Panc1 (cell line): ENCODE data around the gene FIGN.

ENCODE experiments used
- CTCF ChIP-seq: fragments of 450-650 bp; IDR thresholded peaks from 2 replicates; pipeline ENCODE4 v1.5.1; 2017; ENCODE audit warnings: mild to moderate bottlenecking
- REST ChIP-seq, 2 experiments: IDR thresholded peaks; 2 replicates each; pipeline ENCODE4 v1.6.1; 2011 to 2012; ENCODE audit warnings: low read depth in 2 of 2, control low read depth in 1 of 2, low read length in 1 of 2, mild to moderate bottlenecking in 1 of 2, moderate library complexity in 1 of 2; ENCODE audit not compliant: insufficient read depth in 1 of 2
- TCF7L2 ChIP-seq: IDR thresholded peaks from 2 replicates; pipeline ENCODE4 v1.6.1; 2011; ENCODE audit warnings: mild to moderate bottlenecking, low read depth, low read length, inconsistent platforms

GRCh38 chr2:163647300-163647699 is 88.5 kb downstream of the FIGN start:
- TF ChIP-seq CTCF (no peak), TCF7L2 (no peak), REST (IDR thresholded peaks at IDR 0.05; ENCODE audit: insufficient read depth in 1 of 2, low read depth in 2 of 2, low read length in 1 of 2) (no peak)
